ENCODE measurements around the gene SDE2.
"Not testable (repeated sequence)": the region's sequence is repeated elsewhere in the genome, so short reads cannot be mapped to it uniquely, and the experiment has no call there.

SDE2 gene

DNA sequence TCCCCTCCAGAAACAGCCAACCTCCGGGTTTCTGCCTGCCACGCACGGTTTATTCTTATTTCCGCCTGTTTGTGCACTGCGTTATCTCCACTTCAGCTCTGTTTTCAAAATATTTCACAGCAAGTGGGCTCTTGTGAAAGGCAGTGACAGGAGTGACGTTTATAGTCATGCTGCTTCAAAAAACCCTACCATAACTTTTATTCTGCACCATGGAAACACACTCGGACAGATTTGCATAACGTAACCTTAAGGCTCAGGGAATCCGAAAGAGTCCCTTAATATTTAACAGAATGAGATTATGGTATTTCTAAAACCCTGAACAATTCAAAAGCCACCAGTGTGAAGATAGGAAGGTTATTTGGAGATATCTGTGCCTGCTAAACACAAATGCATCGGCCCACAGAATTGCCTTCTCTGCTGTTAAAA lies 782 bp upstream of the SDE2 start:
- no peak for DNase-seq (ENCODE audit: insufficient read length, low spot score)
- TF ChIP-seq POLR2A (IDR thresholded peaks at IDR 0.05; ENCODE audit: low read depth, low read length), result no peak
- FAIRE-seq, result no peak

DNA sequence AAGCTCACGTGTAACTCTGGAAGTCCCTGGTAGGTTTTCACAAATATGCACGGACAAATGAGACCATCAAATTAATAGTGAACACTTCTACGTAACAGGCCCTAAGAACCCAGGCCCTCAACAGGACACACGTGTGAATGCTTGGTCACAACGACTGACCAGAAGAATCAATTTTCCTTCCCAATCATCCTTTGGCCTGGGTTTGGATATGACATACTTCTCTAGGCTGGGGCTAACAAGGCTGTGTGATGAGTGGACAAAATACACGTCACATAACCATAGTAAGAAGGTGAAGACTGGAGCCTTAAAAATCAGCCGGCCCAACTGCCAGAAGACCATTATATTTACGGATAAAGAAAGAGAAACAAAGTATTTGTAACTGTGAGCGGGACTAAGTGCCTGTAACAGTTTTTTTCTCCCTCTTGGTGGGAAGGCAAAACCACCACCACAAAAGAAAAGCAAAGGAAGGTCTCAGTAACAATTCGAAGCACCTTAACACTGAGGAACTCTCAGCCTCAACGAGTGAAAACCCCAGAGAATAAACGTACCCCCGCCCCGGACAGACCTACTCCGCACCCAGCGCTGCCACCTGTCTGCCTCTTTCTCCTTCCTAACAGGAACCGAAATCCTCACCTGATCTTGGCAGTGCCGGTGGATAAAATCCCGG lies 450 bp downstream of the SDE2 start:
- FAIRE-seq, result no peak

DNA sequence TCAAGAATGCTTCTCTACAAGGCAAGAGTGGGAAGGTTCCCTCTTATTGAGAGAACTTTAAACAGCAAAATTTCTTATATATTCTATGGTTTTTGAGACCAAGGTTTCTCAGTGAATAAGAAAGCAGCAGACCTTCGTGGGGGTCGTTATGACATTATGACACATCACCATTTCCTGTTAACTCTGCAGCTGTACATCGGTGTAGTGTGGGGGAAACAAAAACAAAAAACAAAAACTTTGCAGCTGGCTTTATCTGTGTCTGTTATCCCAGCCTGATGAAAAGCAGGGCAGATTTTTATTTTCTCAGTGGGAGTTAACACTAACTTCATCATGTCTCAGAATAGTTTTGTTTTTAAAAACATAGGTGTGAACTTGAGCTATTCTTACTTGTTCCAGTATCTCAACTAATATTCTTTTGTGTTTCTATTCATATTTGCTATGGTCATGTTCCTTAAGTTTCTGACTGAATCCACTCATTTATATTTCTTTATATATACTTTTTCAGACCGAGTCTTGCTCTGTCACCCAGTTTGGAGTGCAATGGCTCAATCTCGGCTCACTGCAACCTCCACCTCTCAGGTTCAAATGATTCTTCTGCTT lies 2.1 kb downstream of the SDE2 start:
- DNase-seq (ENCODE audit: insufficient read length, low spot score) (no peak), FAIRE-seq (no peak)
- no peak for TF ChIP-seq POLR2A (IDR thresholded peaks at IDR 0.05; ENCODE audit: low read depth, low read length)

More for the DNA sequence above, 450 bp downstream of the SDE2 start:
- TF ChIP-seq POLR2A (IDR thresholded peaks at IDR 0.05; ENCODE audit: low read depth, low read length), result no peak
- DNase-seq (ENCODE audit: insufficient read length, low spot score), result no peak

DNA sequence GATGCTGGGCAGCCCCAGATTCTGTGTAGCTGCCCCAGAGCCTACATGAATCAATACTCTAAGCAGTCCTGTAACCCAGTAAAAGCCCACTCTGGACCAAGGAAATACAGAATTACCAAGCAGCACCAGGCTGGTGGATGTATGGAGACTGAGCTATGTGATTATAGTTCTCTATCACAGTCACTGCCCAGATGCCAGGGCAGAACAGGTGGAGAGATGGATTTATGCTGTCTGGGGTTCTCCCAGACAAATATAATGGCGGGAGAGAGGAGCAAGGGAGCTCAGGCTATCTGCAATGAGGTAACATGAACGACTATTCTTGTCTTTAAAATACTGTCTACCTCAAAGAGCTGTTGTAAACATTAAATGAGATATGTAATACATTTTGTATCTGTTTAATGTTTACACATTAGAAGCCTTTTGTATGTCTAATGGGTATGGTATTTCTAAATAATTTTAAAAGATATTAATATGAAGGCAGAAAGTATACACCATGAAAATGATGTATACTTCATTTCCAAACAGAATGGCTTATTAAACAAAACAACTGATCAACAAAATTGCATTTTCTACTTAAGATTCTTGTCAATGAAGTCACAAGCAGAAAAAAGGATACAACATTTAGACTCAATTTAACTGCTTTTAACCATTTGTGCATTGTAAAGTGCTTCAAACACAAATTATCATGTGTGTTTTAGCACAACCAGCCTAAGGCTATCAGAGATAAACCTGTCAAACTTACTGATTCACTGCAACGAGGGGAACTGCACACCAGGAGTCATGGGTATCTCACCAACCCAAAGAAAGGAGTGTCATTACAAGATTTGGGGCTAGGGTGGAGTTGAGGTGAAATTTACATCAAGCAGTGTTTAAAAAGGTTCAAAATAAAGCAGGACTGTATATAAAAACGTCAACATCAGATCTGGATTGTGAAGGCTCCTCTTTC lies 3.0 kb downstream of the SDE2 start:
- no peak for TF ChIP-seq POLR2A (IDR thresholded peaks at IDR 0.05; ENCODE audit: low read depth, low read length)

DNA sequence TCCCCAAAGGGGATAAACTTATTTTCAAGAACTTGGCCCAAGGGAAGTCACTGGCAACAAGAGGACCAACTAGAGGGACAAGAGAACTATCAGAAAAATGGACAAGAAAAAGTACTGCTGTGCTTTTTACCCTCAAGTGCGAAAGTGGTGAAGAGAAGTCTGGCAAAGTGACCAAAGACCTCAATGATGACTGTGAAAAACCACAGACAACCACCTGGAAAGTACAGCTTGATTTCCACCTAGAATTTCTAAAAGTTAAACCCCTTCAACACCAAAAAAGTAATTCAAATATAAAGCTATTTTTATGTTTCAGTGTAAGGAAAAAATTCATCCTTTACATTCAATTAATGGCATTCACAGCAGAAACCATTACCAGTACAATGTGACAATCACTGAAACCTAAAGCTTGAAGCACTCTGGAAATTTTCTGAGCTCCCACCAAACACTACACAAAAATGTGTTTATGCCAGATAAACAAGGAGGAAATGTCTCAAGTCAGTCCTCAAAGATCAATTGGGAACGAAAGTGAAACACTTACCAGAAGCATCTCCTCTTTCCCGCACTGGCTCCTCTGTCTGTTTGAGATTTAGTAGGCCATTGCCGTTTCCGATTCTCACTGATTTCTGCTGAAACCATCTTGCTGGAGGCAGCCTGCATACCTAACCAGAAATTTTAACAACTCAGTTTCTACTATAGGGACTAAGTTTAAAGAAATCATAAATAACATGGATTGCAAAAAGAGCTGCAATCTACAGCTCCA lies 8.3 kb downstream of the SDE2 start:
- no peak for FAIRE-seq
- TF ChIP-seq POLR2A (IDR thresholded peaks at IDR 0.05; ENCODE audit: low read depth, low read length), result no peak
- no peak for DNase-seq (ENCODE audit: insufficient read length, low spot score)

More for the DNA sequence above, 3.0 kb downstream of the SDE2 start:
- no peak for DNase-seq (ENCODE audit: insufficient read length, low spot score)
- no peak for FAIRE-seq

DNA sequence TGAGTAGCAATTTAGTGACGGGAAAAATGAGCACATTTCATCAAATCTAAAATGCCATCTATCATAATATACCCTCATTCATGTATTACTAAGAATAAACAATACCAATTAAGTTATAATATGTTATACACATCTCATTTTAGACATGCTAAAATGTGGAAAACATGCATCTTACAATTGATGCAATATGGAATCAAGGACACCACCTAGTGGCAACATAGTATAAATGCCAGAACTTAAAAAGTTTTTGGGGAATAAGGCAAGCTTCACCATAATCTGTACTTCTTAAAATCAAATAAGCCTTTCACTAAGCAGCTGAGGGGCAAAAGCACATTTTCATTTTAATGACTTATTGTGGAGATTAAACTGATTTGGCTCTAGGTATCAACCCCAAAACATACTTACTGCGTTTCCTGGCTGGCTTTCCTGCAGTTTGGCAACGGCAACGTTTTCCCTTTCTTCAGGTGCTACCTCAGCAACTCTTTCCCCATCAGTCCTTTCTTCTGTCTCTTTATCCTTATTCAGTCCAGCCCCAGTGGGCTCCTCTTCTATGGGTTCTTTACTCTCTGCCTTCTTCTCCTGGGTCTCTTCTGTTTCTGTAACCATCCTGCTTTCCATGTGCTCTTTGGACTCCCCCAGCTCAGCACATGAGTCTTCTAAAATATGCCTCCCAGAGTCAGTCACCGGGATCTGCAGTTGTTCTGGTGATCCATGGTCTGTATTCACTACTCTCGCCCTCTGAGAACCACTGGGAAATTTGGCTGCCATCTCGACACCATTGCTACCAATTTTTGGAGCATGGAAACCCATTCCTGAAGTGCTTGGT lies 11.4 kb downstream of the SDE2 start:
- FAIRE-seq, result peak; percentile 75

DNA sequence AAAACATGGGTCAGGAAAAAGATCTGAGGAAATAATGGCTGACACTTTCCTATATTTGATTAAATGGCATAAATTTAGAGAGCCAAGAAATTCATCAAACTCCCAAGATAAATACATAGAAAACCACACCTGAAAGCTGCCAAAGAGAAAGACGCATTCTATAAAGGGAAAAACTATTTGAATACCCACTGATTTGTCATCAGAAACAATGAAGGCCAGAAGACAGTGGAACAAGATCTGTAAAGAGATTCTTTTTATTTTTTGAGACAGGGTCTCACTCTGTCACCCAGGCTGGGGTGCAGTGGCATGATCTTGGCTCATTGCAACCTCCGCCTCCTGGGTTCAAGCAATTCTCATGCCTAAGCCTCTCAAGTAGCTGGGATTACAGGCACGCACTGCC lies 17.4 kb downstream of the SDE2 start:
- DNase-seq (ENCODE audit: insufficient read length, low spot score) (no peak), FAIRE-seq (no peak)
- TF ChIP-seq POLR2A (IDR thresholded peaks at IDR 0.05; ENCODE audit: low read depth, low read length), result no peak

More for the DNA sequence above, 11.4 kb downstream of the SDE2 start:
- DNase-seq (ENCODE audit: insufficient read length, low spot score), result no peak
- no peak for TF ChIP-seq POLR2A (IDR thresholded peaks at IDR 0.05; ENCODE audit: low read depth, low read length)

DNA sequence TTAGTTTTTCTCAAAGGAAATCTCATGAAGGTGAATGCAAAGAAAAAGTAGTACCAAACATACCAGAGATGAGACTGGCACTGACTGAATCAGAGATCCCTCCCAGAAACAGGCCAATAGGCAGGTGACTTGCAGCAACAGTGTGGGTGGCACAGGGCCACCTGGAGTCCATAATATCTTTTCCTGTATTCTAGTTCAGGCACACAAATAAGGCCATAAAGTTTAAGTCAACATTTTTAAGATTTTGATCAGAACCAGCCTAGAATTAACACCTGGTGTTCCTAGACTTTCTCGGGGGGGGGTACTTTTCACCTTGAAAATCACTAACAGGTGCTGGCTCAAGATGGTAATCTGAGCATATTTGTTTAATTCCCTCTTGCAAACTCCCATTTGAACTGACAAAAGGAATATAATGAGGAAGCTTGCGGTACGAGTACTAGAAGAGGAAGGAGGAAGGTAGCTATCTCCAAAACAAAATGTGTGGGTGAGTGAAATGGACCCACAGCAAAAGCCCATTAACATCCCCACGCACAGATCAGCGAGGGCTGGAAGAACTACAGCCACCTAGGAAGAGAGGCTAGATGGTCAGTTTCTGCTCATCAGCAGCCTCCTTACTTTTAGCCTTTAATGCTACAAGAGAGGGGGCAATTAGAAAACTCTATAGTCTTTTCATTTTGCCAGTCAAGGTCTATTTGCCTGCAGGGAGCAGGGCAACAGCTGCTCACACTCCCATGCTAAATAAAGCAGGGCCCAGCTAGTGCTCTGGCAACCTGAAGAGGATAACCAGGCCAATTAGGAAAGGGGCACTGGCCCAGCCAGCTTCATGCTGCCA lies 18.9 kb downstream of the SDE2 start:
- FAIRE-seq, result no peak

DNA sequence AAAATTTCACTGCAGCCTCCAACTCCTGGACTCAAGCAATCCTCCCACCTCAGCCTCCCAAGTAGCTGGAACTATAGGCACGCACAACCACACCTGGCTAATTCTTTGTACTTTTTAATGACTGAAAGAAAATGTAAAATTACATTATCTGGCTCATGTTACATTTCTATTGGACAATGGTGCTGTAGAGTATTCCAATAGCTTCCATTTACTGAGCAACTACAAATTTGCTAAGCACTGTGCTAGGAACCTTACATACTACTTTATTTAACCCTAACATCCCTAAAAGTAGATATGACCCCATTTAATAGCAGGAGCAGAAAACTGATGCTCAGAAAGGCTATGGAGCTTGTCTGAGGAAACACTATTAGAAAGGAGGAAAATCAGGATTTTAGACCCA lies 19.7 kb downstream of the SDE2 start:
- no peak for DNase-seq (ENCODE audit: insufficient read length, low spot score)
- no peak for FAIRE-seq
- TF ChIP-seq POLR2A (IDR thresholded peaks at IDR 0.05; ENCODE audit: low read depth, low read length), result no peak

More for the DNA sequence above, 18.9 kb downstream of the SDE2 start:
- DNase-seq (ENCODE audit: insufficient read length, low spot score), result no peak
- no peak for TF ChIP-seq POLR2A (IDR thresholded peaks at IDR 0.05; ENCODE audit: low read depth, low read length)

DNA sequence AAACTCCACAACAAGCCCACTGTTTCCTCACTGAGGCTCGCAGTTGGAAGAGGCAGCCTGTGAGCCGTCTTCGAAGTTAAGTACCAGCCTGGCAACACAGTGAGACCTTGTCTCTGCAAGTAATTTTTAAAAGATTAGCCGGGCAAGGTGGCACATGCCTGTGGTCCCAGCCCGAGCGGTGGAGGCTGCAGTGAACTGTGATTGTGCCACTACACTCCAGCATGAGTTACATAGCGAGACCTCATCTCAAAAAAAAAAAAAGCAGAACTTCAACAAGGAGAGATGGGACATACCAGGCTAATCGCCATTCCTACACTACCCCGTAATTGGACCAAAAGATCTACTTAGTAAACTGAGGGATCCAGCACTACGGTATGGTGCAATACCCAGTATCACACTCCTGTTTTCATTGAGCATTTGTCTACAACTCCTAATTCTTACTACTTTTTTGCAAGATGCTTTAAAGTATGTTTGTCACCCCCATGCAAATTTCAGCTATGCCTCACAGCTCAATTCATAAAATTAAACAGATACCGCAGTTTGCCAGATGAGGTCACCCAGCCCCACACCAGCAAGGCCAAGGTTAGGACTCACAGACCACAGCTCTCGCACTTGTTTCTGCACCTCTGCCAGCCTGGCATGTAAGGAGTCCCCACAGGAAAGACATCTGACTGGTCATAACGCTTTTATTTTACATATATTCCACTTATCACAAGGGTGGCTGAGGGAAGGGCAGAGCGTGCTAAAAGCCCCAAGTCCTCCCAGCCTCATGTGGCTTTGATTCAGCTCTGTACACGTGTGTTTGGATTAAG lies 21.0 kb downstream of the SDE2 start:
- TF ChIP-seq POLR2A (IDR thresholded peaks at IDR 0.05; ENCODE audit: low read depth, low read length), result no peak
- FAIRE-seq, result no peak
- DNase-seq (ENCODE audit: insufficient read length, low spot score), result no peak

DNA sequence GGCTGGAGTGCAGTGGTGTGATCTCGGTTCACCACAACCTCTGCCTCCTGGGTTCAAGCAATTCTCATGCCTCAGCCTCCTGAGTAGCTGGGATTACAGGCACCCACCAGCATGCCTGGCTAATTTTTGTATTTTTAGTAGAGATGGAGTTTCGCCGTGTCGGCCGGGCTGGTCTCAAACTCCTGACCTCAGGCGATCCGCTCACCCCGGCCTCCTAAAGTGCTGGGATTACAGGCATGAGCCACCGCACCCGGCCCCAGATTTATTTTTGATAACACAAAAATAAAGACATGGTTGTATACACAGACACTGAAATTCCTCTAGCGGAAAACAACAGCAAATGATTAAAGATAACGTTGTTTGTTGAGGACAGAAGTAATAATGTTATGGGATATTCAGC lies 24.0 kb downstream of the SDE2 start:
- FAIRE-seq; DNase-seq (ENCODE audit: insufficient read length, low spot score): not testable (repeated sequence)
